OCI-LY7 (cell line): ENCODE data around the gene CERK. TPM values are rescaled to one million over a fixed set of nuclear protein-coding genes. Genes with fewer than 3 reads are reported as not detected.

Experiments
- BruUV-seq: library from RNA; stranded (reverse); fragments of 400-500 nt; replicated peaks from 2 replicates; lab custom pipeline; 2021; lab: Mats Ljungman, UMichigan
- CTCF ChIA-PET: fragments of 300-600 bp; sonication (Branson Sonifier 250); formaldehyde crosslinking; loops from one replicate; lab custom pipeline; 2022; ENCODE audit warnings: antibody characterized with exemption; ENCODE audit not compliant: unreplicated experiment; lab: Charles Lee
- POLR2A ChIA-PET: fragments of 300-600 bp; sonication (Branson Sonifier 250); formaldehyde crosslinking; loops from one replicate; lab custom pipeline; 2022; ENCODE audit warnings: antibody characterized with exemption; lab: Charles Lee
- DNase-seq: peaks from one replicate; pipeline ENCODE4 v3.0.0-alpha.2; 2015; ENCODE audit warnings: low spot score
- H2AFZ ChIP-seq: fragments of 200-600 bp; sonication (generic), shearing (Covaris generic); 2 replicates; pipeline ENCODE4 v1.6.1; 2014; ENCODE audit warnings: mild to moderate bottlenecking, antibody characterized with exemption, low read length, moderate library complexity
- H3K27ac ChIP-seq: fragments of 200-600 bp; sonication (generic); 2 replicates; pipeline ENCODE4 v1.5.1; 2014; ENCODE audit warnings: mixed run types, low read depth, mild to moderate bottlenecking, moderate library complexity, low read length, inconsistent platforms; ENCODE audit not compliant: poor library complexity, severe bottlenecking
- H3K36me3 ChIP-seq: fragments of 200-600 bp; sonication (generic); 2 replicates; pipeline ENCODE4 v1.6.1; 2014; ENCODE audit warnings: mild to moderate bottlenecking, antibody characterized with exemption, low read length, moderate library complexity, mixed read lengths; ENCODE audit not compliant: insufficient read depth
- H3K4me1 ChIP-seq: fragments of 200-600 bp; sonication (generic); 2 replicates; pipeline ENCODE4 v1.5.1; 2014; ENCODE audit warnings: mild to moderate bottlenecking, low read length; ENCODE audit not compliant: insufficient read depth, poor library complexity, severe bottlenecking
- H3K4me2 ChIP-seq: fragments of 200-600 bp; sonication (generic); 2 replicates; pipeline ENCODE4 v1.6.1; 2014; ENCODE audit warnings: mild to moderate bottlenecking, low read length
- H3K4me3 ChIP-seq: fragments of 200-600 bp; sonication (generic); 2 replicates; pipeline ENCODE4 v1.5.1; 2014; ENCODE audit warnings: mild to moderate bottlenecking, low read depth, low read length; ENCODE audit not compliant: poor library complexity, severe bottlenecking
- H3K79me2 ChIP-seq: fragments of 200-600 bp; sonication (generic); 2 replicates; pipeline ENCODE4 v1.6.1; 2016; ENCODE audit warnings: low read depth, mild to moderate bottlenecking, low read length, moderate library complexity, mixed read lengths; ENCODE audit not compliant: insufficient read depth
- H3K9me2 ChIP-seq: fragments of 200-600 bp; sonication (generic); 2 replicates; pipeline ENCODE4 v1.6.1; 2016; ENCODE audit warnings: mild to moderate bottlenecking, low read length, mixed read lengths; ENCODE audit not compliant: insufficient read depth
- H3K9me3 ChIP-seq: fragments of 200-600 bp; sonication (generic); 2 replicates; pipeline ENCODE4 v1.6.1; 2014; ENCODE audit warnings: mild to moderate bottlenecking, mixed run types, low read length, mixed read lengths
- H4K20me1 ChIP-seq: fragments of 200-600 bp; sonication (generic); 2 replicates; pipeline ENCODE4 v1.6.1; 2014; ENCODE audit warnings: mild to moderate bottlenecking, antibody characterized with exemption, low read length, moderate library complexity, mixed read lengths; ENCODE audit not compliant: insufficient read depth
- CTCF ChIP-seq: fragments of 200-600 bp; sonication (generic); conservative IDR thresholded peaks from 2 replicates; pipeline ENCODE4 v1.5.1; 2014; ENCODE audit warnings: mild to moderate bottlenecking, antibody characterized with exemption, low read length, moderate library complexity, mixed read lengths
- EZH2phosphoT487 ChIP-seq: fragments of 200-600 bp; sonication (generic); IDR thresholded peaks from 2 replicates; pipeline ENCODE4 v1.6.1; 2018; ENCODE audit warnings: low read depth, borderline replicate concordance, mild to moderate bottlenecking, mixed run types, antibody characterized with exemption, low read length, moderate library complexity, mixed read lengths
- intact Hi-C: fragments of 100-400 bp; cut with micrococcal nuclease; formaldehyde crosslinking; loops from one replicate; pipeline ENCODE4 v1.10.0; 2022; ENCODE audit not compliant: unreplicated experiment
- total RNA-seq, 2 experiments: library from RNA; depleted of rRNA in 1 of 2; stranded (reverse); fragments of >200 nt in 1 of 2; shearing (Covaris generic) in 1 of 2; gene quantifications; 2 replicates each; pipeline ENCODE4 v1.2.3, GENCODE V29; 2014 to 2022

Gene CERK
- total RNA-seq, 2 experiments from 2014 or later = 36.6 to 48.1 TPM

GRCh38 chr22:46757104-46757503 lies 19.1 kb upstream of the CERK start:
- Histone ChIP-seq H3K27ac (no peak overlapping the region), H3K4me1 (peaks cover 14% of the 10 kb centered on the region), H3K4me3 (no peak overlapping the region), H2AFZ (no peak overlapping the region), H3K9me3 (peaks cover 19% of the 10 kb centered on the region; the same call in 1 of the 2 replicates), H3K9me2 (no peaks in the 10 kb centered on the region), H3K36me3 (peaks cover 13% of the 10 kb centered on the region), H3K79me2 (peaks cover 16% of the 10 kb centered on the region), H4K20me1 (no peaks in the 10 kb centered on the region), H3K4me2 (no peak overlapping the region)
- no TSS peak for BruUV-seq
- TF ChIP-seq CTCF (no peak), EZH2phosphoT487 (no peak)
- DNase-seq = no peak
- POLR2A ChIA-PET = no interaction called here
- CTCF ChIA-PET = interaction anchor here (0.6 to 1.4 kb wide), 2 partner anchors 17 to 42 kb away, joined by 3 to 4 read pairs; no protein-coding TSS in a partner anchor
- intact Hi-C loops = no loop called here

DNA sequence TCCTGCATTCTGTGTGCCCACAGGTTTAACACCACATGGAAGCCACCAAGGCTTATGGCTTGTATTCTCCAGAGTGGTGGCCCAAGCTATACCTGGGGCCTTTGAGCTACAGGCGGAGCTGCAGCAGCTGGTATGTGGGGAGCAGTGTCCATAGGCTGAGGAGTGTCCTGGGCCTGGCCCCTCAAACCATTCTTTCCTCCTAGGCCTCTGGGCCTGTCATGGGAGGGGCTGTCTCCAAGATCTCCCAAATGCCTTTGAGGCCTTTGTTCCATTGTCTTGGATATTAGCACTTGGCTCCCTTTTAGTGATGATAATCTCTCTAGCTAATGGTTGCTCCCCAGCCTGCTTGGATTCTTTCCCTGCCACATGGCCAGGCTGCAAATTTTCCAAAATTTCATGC lies 18.0 kb upstream of the CERK start:
- no TSS peak for BruUV-seq

More for the DNA sequence above, 18.0 kb upstream of the CERK start:
- Histone ChIP-seq H2AFZ (no peak overlapping the region), H3K4me3 (no peak overlapping the region), H3K9me3 (peaks cover 19% of the 10 kb centered on the region; the same call in 1 of the 2 replicates), H3K4me2 (no peak overlapping the region), H3K36me3 (peaks cover 13% of the 10 kb centered on the region), H3K4me1 (peaks cover 8% of the 10 kb centered on the region), H3K79me2 (peaks cover 6% of the 10 kb centered on the region; the same call in 1 of the 2 replicates), H4K20me1 (no peaks in the 10 kb centered on the region), H3K27ac (no peak overlapping the region), H3K9me2 (no peaks in the 10 kb centered on the region)
- TF ChIP-seq CTCF (no peak), EZH2phosphoT487 (no peak)
- ChIA-PET CTCF (no interaction called here), POLR2A (interaction anchor here (1.1 kb wide), 1 partner anchor 13 kb away, joined by 3 read pairs; no protein-coding TSS in a partner anchor)
- intact Hi-C loops = no loop called here
- DNase-seq = no peak
